NB4 (cell line): ENCODE measurements around the gene FBXW8.

ENCODE experiments used
- DNase-seq: peaks from one replicate; pipeline ENCODE4 v3.0.0; 2010; ENCODE audit warnings: low read depth
- H3K4me3 ChIP-seq: one replicate; pipeline ENCODE4 v1.5.1; 2011; ENCODE audit warnings: mild to moderate bottlenecking, low read depth, low read length, moderate library complexity
- CTCF ChIP-seq: IDR thresholded peaks from one replicate; pipeline ENCODE4 v1.5.1; 2012; ENCODE audit warnings: low read depth, low read length
- MAX ChIP-seq: IDR thresholded peaks from 2 replicates; pipeline ENCODE4 v1.6.1; 2011; ENCODE audit warnings: low read depth, low read length
- MYC ChIP-seq: IDR thresholded peaks from 2 replicates; pipeline ENCODE4 v1.6.1; 2011; ENCODE audit warnings: low read depth, low read length
- POLR2A ChIP-seq: IDR thresholded peaks from 2 replicates; pipeline ENCODE4 v1.6.1; 2011; ENCODE audit warnings: mild to moderate bottlenecking; ENCODE audit not compliant: insufficient read length; ENCODE audit errors: extremely low read depth

The FBXW8 gene

GRCh38 chr12:116980083-116980482, 69.3 kb downstream of the FBXW8 start:
- H3K4me3 ChIP-seq = no peak overlapping the region
- TF ChIP-seq CTCF = no peak
- no peak for TF ChIP-seq MYC
- TF ChIP-seq MAX = no peak
- TF ChIP-seq POLR2A = no peak
- DNase-seq = no peak

GRCh38 chr12:116982791-116983411, 72.2 kb downstream of the FBXW8 start:
- DNase-seq = no peak
- TF ChIP-seq POLR2A (no peak), CTCF (no peak), MAX (no peak), MYC (no peak)
- no peak overlapping the region for H3K4me3 ChIP-seq

GRCh38 chr12:116984098-116984497, 73.3 kb downstream of the FBXW8 start:
- no peak for TF ChIP-seq CTCF
- no peak for TF ChIP-seq POLR2A
- no peak for DNase-seq
- H3K4me3 ChIP-seq = no peak overlapping the region

- no peak for TF ChIP-seq CTCF
- TF ChIP-seq POLR2A = no peak
- no peak for TF ChIP-seq MYC
- TF ChIP-seq MAX = no peak
- no peak overlapping the region for H3K4me3 ChIP-seq
These were observed 79.6 kb downstream of the FBXW8 start for GRCh38 chr12:116990329-116990728.

GRCh38 chr12:116990971-116991966, 80.5 kb downstream of the FBXW8 start:
- TF ChIP-seq POLR2A = no peak
- no peak for TF ChIP-seq MAX
- TF ChIP-seq CTCF = no peak
- no peak for TF ChIP-seq MYC
- H3K4me3 ChIP-seq = no peak overlapping the region
- no peak for DNase-seq

More at GRCh38 chr12:116990329-116990728, 79.6 kb downstream of the FBXW8 start:
- no peak for DNase-seq
